GM21390 (cell line): Measurements from ENCODE around the gene CTDSP2.

Experiments used
- ATAC-seq: cut with Tn5 transposase; IDR thresholded peaks from one replicate; pipeline ENCODE4 v1.9.1; 2021; ENCODE audit not compliant: unreplicated experiment

Gene CTDSP2

DNA sequence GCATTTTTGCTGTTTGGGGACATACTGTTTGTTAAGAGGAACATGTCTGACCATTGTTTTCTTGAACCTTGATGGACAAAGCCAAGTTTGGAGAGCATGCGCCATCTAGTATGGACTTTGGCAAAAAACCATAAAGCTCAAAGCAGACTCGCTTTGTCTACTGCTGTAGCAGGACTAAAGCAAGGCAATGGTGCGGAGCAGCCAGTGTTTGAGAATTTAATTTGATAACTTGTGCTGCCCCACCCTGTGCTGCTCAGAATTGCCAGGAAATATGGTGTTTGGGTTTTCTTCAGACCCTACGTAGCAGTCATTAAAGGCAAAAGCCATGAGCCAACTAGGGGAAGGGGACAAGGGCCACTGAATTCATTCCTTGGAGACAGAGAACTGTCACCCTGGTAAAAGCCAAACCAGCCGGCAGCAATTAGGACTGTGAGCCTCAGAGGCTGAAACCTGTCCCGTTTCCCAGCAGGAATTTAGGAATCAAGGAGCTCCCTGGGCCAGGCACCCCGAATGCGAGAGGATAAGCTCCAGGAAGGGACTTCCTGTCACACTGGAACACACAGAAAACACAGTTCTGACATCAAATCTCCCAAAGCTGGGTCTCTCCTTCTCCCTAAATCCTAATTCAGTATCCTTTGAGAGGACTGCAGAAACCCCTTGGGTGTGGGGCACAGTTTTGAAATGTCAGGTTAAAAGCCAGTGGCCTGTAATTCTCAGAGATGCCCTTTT is 29.1 kb downstream of the CTDSP2 start:
- ATAC-seq = no peak

DNA sequence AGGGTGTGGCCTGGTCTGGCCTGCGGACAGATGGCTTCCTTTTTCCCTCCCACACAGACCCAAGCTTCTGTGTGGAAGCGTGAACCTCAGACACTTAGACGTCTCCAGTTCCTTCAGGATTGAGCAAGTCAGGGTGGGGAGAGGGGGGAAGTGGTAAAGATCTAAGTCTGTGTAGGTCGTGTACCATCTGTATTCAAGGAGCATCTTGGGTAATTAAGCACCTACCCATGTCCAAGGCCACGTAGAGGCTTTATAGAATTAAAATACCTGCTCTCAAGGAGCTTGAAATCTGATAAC is 29.7 kb downstream of the CTDSP2 start:
- ATAC-seq = no peak

DNA sequence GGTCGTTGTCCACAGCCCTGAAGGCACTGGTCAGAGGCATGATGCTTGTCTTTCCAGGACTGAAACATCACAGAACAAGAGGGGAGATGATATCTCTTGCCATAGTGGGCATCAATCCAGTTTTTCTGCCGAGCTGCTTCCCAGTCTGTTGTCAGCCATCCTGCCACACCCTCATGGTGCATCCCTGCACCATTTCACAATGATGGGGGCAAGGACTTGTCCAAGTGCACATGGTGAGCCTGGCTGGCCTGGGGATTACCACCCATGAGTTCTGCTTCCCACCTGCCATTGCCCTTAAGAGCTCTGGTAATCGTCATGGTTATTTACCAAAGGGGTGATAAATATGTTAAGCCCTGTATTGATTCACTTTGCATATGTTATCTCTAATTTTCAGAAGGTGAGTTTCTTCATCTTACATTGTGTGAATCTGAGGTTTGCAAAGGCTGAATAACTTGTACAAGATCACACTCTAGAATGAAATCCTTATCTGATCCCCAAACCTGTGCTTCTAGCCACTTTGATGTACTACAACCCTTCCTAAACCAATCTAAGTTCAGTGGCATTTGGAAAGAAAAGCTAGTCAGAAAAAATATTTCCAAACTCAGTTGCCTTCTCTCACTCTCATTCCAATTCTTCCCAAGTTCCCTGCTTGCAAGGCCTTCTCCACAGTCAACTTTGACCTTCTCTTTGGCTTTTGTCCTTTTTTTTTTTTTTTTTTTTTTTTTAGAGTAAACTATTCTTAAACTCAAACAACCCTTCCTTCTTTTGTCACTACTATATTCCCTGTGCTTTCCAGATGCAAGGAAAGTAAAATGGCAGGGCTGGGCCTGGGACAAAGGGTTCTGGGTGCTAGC is 30.3 kb downstream of the CTDSP2 start:
- ATAC-seq = no peak

DNA sequence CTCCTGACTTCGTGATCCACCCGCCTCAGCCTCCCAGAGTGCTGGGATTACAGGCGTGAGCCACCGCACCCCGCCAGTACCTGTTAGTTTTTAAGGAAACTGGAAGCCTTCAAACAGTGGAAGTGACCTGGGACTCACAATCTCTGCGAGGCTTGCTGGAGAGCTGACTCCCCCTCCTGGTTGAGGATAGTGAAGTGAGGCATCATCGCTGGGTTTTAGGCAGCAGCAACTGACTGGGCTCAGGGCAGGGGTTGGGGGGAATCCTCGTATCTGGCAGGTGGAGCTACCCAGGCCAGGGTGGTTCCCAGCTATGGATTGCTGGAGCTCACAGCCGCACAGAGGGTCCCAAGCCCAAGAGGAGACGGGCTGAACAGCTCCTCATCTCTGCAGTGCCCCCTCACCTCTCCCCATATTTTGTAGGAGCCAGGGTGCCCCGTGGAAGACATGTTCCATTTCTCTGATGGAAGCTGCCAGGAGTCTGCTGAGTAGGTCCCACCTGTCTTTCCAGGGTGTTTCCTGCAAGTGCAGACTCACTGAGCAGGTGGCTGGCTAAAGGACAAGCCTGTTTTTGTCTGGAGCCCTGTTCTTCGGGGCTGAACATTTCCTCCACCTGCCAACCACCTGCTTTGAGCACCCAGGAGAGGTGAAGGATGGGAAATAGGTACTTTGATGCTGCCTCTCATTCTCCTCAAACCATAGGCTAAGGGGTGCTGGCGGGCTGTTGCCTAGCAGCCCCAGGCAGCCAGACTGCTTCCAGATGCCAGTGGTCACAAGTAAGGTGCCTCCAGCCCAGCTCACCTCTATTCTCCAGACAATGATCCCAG is 31.1 kb downstream of the CTDSP2 start:
- ATAC-seq = no peak

DNA sequence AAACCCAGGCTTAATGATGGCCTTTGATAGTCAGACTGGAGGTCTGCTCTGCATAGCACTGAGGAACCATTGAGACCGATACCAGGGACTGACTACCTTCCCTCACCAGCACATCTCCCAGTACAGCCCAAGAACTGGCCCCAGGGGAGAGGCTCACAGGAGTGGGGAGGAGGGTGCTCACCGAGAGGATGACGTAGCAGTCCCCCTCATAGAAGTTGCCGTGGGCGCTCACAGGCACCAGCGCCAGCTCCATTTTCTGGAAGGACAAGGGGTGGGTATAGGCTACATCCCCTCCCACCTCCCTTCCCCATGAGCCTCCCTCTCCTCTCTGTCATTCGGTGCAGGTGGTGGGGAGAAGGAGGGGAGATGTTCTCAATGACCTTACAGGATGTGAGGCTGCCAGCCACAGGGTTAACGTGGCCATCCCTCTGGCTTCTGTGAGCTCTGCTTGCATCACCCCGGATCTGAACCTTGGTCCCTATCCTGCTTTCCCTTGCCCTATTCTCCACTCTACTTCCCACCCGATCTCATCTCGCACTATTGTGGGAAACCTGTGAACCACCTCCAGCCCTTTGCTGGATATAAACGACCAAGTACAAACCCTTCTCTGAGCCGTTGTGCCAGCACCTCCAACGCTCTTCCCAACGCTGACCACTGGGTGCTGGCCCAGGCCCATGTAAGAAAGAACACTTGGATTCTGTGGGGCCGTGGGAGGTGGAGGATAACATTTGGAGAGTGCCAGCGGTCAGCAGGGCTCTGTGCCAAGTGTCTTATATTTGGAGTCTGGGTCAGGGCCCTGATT is 32.4 kb downstream of the CTDSP2 start:
- ATAC-seq = no peak

DNA sequence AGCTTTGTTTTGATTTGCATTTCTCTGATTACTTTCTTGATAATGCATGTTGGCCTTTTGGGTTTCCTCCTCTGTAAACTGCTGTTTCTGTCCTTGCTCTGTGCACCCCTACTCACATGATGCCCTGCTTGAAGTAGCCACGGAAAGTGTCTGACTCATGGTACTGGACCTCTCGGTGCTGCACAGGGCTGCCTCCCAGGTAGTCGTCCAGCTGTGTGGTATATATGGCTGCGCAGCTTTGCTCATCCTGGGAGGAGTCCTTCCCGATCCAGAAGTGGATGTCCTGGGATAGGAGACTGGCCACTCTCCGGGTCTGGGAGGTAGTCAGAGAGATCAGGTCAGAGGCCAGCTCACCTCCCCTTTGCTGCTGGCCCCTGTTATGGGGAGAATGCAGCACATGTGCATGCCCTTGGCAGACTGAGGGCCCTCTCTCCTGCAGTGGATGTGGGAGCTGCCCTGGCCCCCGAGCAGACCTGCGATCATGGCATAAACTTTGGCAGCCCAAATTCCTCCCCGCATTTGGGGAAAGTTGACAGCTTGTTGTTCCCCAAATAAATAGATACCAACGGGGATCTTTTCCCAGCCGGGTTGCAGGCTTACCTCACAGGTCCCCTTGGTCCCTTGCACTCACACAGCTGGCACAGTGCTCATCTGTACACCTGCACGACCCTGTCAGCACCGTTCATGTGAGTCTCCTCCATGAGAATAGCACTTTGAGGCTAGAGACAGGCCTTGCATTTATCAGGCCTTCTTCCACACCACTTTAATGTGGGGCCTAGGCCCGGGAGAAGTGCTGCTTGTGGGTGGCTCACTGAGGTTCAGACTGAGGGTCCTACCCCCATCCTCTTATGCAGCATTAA is 33.2 kb downstream of the CTDSP2 start:
- ATAC-seq = no peak

DNA sequence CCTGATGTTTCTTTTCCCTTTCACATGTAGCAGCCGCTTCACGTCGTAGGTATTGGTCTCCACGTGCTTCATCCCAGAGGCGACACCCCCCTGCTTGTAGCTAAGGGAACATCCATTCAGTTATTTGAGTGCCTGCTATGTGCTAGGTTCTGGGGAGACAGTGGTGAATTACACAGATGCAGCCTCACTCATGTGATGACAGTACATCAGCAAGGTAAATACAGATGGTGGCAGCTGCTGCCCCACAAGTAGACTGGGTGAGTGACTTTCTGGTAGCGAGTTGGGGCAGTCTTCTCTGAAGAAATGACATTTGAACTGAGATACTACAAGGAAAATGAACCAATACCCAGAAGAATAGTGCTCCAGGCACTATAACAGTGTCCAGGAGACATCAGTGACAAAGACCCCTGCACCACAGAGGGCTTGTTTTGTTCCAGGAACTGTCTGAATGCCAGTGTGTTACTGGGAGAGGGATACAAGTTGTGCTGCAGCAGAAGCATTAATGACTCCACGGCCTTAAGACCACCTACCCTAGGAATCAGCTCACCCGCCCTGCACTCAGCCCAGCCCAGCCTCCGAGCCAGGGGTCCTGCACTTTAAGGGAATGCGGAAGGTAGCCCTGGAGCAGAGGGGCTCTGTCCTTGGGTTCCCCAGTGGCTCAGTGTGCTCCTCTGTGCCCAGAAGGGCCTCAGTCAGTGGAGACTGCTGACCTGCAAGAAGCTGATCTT is 35.3 kb downstream of the CTDSP2 start:
- ATAC-seq = no peak

DNA sequence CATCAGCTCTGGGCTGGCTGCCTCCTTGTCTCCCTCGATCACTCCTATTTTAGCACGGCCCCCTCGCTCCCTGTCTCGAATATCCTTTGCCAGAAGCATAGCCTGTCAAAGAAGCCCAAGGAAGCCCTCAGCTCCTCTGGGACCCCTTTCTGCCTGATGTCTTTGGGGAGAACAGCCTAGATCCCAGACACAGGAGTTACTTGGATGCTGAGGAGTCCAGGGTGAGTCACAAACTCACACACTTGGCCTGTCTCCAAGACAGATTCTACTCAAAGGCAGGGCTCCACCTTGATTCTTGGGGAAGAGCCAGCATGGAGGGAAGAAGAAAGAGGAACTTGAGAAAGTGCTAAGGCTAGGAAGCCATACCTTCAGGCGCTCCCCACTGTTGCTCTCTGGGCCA is 36.1 kb downstream of the CTDSP2 start:
- ATAC-seq = no peak

DNA sequence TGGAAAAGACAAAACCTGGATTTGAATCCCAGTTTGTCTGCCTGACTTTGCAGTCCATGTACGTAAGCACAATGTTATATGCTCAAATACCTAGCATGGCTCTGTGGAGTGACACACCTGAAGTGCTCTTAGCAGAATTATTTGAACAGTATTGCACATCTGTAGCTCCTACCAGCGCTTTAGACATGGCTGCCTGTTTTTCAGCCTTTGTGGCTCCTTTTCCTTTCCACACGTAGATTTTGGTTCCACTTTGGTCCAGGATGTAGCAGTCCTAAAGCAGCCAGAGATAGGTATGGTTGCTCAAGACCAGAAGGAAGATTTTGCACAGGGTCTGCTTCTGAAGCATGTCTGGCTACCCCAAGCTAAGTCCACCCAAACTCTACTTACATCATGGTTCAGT is 37.1 kb downstream of the CTDSP2 start:
- no peak for ATAC-seq

DNA sequence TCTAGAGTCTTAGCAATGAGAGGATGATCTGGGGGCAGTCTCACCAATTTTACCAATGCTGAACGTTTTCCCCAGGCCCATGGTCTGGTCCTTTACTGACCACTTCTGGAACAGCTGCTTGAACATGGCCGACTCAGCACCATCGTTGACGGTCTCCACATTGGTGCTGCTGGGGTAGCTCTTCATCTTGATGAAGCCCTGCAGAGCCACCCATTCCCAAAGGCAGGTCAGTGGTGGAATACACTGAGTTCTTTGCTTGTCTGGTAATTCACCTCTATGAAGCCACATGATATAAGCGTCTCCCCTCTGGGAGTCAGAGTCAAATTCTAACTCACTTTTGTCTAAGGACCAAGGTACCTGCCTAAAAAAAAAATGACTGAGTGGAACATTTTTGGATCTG is 38.2 kb downstream of the CTDSP2 start:
- ATAC-seq = no peak

DNA sequence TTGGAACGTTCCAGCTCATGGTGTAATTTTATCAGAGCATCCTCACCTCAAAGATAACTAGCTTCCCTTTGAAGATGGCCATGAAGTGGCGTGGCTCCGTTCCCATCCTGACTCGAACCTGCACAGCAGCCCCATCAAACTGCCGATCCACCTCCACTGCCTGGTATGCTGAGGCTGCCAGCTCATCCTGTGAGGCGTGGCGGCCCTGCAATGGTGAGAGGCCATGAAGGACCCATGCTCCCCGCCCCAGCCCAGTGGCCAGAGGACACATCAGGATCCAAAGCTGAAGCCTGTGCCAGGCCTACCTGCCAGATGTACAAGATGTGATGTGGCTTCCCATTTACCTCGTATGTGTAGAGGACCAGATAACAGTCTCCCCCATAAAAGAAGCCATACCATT is 39.2 kb downstream of the CTDSP2 start:
- ATAC-seq = no peak

DNA sequence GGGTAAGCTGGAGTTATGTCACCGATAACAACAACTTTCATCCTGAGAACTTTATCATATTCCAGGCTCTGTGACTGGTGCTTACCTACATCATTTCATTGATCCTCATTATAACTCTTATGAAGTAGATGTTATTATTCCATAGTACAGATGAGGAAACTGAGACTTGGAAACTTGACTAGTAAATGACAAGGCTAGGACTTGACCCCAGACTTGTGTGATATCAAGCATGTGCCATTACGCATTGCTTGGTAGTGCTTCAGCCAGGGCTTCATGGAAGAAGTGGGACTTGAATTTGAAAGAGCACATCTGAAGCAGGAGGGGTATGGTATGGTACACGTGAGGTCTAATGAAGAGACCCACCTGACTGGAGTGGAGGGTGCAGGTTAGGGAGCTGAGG is 39.9 kb downstream of the CTDSP2 start:
- no peak for ATAC-seq

DNA sequence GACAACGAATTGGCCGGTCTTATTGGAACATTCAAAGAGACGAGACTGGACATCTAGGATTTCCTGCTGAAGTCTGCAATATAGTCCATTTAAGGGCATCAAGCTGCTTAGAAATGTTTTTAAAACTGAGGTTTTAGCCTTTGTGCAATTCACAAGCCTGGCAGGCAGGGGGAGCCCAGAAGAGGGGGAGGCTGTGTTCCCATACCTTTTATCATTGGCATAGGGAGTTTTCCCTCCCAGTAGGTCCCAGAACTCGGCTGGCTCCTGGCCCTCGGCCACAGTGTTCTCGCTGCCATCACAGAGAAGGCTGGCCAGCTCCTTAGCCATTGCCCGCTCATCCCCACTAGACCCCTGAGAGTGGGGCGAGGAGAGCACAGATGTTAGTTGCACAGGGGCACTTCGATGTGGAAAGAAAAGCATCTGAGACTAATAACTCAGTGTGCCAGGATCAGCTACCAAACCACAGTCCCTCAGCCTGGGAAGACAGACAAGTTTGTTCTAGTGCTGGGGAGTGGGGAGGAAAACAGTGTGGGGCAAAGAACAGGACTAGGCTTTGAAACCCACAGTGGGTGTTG is 43.1 kb downstream of the CTDSP2 start:
- no peak for ATAC-seq

DNA sequence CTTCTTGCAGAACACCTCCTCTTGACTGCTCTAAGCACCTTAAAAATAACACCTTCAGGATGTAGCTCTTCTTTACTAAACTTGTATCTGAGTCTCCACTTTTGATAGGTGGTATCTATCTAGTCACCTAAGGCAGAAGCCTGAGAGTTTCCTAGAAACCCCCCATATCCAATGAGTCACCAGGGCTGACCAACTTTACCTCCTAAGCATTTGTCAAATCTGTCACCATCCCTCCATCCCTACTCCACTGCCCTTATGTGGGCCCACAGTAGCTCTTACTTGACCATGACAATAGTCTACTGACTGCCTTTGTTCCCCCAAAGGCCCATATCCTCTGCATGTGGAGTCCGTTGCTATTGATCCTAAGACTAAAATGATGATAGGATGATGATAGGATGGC is 43.9 kb downstream of the CTDSP2 start:
- no peak for ATAC-seq

DNA sequence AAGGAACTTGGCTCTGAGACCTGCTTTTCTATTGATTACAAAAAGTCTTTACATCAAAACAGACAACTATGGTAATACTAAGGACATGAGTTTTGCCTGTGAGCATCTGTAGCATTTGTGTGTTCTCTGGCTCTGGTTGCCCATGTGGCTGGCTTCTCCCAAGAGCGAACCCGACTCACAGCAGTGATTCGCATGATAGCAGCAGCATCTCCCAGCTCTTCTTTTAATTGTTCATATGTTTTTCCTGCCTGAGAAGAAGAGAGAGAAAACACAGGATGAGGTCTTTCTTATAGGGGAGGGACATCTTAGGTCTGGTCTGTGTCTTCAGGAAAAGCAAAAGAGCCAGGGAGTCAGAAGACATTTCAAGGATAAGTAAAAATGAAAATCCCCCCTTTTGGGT is 45.6 kb downstream of the CTDSP2 start:
- no peak for ATAC-seq

DNA sequence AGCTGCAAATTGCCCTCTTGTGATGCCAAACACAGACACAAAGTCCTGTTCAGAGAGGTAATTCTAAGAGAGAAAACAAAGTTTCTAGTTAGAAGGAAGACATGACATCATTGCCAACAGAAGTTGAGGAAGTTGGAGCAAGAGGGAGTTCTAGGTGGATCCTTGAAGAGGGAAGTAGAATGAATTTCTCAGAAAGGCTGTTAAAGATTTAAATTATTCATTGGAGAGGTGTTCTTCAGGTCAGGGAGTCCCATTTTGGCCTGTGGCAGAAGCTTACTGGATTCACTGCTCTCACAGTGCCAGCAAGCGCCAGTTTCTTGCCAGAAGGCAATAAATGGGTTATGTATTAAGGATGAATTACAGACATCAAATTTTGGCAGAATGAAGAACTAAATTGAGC is 48.6 kb downstream of the CTDSP2 start:
- ATAC-seq = no peak

DNA sequence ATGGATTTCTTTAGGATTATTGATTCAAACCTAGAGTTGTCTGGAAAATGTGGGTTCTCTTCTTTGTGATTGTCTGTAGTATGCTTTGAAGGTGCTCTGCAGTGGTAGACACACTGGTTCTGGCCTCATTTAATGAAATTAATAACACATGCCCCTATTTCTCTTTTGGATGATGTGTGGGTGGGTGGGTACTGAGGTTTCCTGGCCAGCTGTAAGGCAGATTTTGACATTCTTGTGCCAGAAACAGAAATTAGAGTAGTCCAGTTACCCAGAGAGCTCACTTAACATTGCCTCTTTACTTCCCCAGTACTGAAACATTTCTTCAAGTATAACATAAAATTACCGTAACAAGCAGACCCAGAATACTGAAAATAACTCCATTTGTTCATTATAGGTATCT is 49.5 kb downstream of the CTDSP2 start:
- no peak for ATAC-seq

DNA sequence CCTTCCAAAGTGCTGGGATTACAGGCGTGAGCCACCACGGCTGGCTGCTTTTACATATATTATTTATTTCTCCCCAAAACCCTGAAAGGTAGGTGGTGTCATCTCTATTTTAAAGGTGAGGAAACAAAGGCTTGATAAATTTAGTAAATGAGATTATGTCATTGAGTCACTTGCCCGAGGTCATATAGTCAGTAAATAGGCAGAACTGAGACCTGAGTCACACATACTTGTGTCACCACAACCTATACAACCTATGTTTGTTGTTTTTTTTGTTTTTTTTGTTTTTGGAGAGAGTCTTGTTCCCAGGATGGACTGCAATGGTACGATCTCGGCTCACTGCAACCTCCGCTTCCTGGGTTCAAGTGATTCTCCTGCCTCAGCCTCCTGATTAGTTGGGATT is 51.2 kb downstream of the CTDSP2 start:
- ATAC-seq = no peak

DNA sequence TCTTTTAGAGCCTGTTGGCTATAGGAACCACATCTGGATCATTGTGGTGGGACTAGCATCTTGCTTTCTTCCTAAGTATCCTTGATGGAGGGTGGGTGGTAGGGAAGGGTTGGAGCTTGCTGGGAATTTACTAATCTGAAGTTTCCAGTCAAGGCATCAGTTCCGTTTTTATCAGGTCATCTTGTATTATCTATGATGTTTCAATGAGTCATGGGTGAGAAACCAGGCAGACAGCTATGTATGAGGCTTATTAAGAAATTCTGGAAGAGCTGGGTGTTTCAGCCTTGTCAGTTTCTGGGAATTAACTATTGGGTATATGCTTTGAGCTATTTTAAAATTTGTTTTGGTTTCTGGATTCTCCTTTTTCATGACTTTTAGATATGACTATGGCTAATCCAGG is 52.6 kb downstream of the CTDSP2 start:
- no peak for ATAC-seq
